ENCODE data around the gene PLIN5. TPM values are rescaled to one million over a fixed set of nuclear protein-coding genes. Genes with fewer than 3 reads are reported as not detected.

PLIN5 gene
- total and polyA plus RNA-seq, 7 donors: 14.5 to 143 (median 96.1) TPM

- Histone ChIP-seq H3K9me3 (no peaks in the 10 kb centered on the region), H3K4me1 (peaks cover 7% of the 10 kb centered on the region), H3K36me3 (ENCODE audit: insufficient read depth in 1 of 2, low read depth in 1 of 2) (no peaks in the 10 kb centered on the region), H3K27me3 (ENCODE audit: insufficient read depth in 3 of 3, low read length in 2 of 3) (peaks cover 0 to 62% (median 19%) of the 10 kb centered on the region in 3 donors), H3K27ac (no peak overlapping the region), H3K4me3 (no peak overlapping the region)
- no peak for TF ChIP-seq CTCF (IDR thresholded peaks at IDR 0.05)
- no peak for DNase-seq
- intact Hi-C loops (cut with DNase I): no loop called here
- peak in 1 of 4 donors; percentile 27 for ATAC-seq
- WGBS, 3 donors: 12 to 47% (median 17%) methylated on average over 17 to 57 of the region's 57 CpGs
Measured at GRCh38 chr19:4581666-4582553, 46.9 kb upstream of the PLIN5 start.

GRCh38 chr19:4580961-4581665 lies 46.1 kb upstream of the PLIN5 start:
- TF ChIP-seq CTCF (IDR thresholded peaks at IDR 0.05): no peak
- Histone ChIP-seq H3K4me3 (peak overlapping the region; percentile 49), H3K27ac (no peak overlapping the region), H3K9me3 (no peaks in the 10 kb centered on the region), H3K27me3 (ENCODE audit: insufficient read depth in 3 of 3, low read length in 2 of 3) (peaks cover 0 to 57% (median 19%) of the 10 kb centered on the region in 3 donors), H3K4me1 (peaks cover 7% of the 10 kb centered on the region), H3K36me3 (ENCODE audit: insufficient read depth in 1 of 2, low read depth in 1 of 2) (no peaks in the 10 kb centered on the region)
- intact Hi-C loops (cut with DNase I): no loop called here
- ATAC-seq (no peak), DNase-seq (no peak)
- 0 to 1% (median 0%) methylated on average over 21 to 57 of the region's 62 CpGs for WGBS, 3 donors

DNA sequence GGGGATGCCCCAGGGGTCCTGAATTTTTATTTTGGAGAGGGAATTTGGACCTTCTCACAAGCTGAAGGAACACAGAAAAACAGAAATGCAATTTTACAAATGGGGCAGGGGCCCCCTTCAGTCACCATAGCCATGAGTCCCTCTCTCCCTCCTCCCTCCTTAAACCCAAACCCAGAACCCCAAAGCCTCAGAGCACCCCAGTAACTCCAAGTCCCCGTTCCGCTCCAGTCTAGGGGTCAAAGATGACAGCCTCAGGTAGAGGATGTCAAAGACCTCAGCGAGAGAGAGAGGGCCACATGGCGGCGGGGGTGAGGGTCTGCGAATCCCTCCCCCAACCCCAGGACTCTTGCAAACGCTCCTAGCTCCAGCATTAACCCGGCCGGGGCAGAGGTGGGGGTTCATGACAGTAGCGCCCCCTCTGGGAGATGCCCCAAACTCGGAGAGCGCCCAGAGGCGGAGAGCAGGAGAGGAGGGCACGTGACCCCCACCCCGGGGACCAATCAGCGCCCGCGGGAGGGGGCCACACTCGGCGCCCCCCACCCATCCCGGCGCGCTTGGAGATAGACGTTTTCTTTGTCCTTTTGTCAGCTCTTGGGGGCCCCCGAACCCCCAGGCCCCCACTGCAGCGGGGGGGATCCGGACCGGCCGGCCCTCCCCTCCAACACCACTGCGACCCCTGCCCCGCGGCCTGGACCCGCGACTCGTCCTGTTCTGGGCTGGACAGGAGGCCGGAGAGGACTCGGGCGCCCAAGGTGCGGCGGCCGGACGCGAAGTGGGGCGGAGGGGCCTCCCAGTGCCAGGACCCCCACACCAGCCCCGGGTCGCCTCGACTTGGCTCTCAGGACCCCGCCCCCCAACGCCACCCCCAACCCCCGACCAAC lies 45.2 kb upstream of the PLIN5 start:
- intact Hi-C loops (cut with DNase I): no loop called here
- peaks cover 7% of the 10 kb centered on the region for H3K4me1 ChIP-seq
- H3K27me3 ChIP-seq (ENCODE audit: insufficient read depth in 3 of 3, low read length in 2 of 3): peaks cover 0 to 49% (median 19%) of the 10 kb centered on the region in 3 donors
- H3K4me3 ChIP-seq: peak overlapping the region; percentile 49
- WGBS, 3 donors: 9 to 23% (median 12%) methylated on average over 39 to 50 of the region's 50 CpGs
- H3K27ac ChIP-seq: no peak overlapping the region
- no peak for TF ChIP-seq CTCF (IDR thresholded peaks at IDR 0.05)
- H3K36me3 ChIP-seq (ENCODE audit: insufficient read depth in 1 of 2, low read depth in 1 of 2): no peaks in the 10 kb centered on the region
- no peaks in the 10 kb centered on the region for H3K9me3 ChIP-seq
- no peak for DNase-seq
- no peak for ATAC-seq

DNA sequence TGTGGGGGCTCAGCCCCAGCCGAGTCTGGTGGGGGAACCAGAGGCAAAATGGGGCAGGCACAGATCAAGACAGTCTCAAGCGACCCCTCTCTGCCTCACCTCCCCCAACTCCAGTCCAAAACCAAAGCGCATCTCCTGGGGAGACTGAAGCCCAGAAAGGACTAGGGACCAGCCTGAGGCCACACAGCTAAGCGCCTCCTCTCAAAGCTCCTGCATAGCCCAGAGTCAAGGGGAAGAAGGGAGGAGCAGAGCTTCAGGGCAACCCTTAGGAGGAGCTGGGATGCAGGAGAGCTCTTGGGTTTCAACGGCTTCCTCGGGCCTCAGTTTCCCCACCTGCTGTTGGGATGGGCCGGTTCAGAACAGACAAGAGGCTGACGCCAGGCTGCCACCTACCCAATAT lies 44.4 kb upstream of the PLIN5 start:
- Histone ChIP-seq H3K36me3 (ENCODE audit: insufficient read depth in 1 of 2, low read depth in 1 of 2) (no peaks in the 10 kb centered on the region), H3K9me3 (no peaks in the 10 kb centered on the region), H3K4me1 (peaks cover 4% of the 10 kb centered on the region), H3K27ac (no peak overlapping the region), H3K4me3 (no peak overlapping the region), H3K27me3 (ENCODE audit: insufficient read depth in 3 of 3, low read length in 2 of 3) (peaks cover 0 to 40% (median 14%) of the 10 kb centered on the region in 3 donors)
- intact Hi-C loops (cut with DNase I): loop anchor here (5.0 kb wide), 2 partner anchors 53 to 133 kb away; no protein-coding TSS in a partner anchor
- ATAC-seq (no peak), DNase-seq (no peak)
- no peak for TF ChIP-seq CTCF (IDR thresholded peaks at IDR 0.05)
- 76 to 77% (median 76%) methylated on average over 8 of the region's 8 CpGs for WGBS, 3 donors
